Stimulated activated CD8-positive, alpha-beta memory T cell treated with anti-CD3 and anti-CD28 coated beads, Interleukin-4, amount 100 ng/mL, for 48 hours (primary cell): ENCODE measurements around the gene SIGLEC15.
A peak's percentile ranks its signal among the peaks of the same experiment; 100 is the strongest.
"Not testable (repeated sequence)": the region's sequence is repeated elsewhere in the genome, so short reads cannot be mapped to it uniquely, and the experiment has no call there.

Experiments used
- DNase-seq: peaks from one replicate; pipeline ENCODE4 v3.0.0-alpha.2; 2020

Gene SIGLEC15, protein sequence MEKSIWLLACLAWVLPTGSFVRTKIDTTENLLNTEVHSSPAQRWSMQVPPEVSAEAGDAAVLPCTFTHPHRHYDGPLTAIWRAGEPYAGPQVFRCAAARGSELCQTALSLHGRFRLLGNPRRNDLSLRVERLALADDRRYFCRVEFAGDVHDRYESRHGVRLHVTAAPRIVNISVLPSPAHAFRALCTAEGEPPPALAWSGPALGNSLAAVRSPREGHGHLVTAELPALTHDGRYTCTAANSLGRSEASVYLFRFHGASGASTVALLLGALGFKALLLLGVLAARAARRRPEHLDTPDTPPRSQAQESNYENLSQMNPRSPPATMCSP

GRCh38 chr18:45825258-45826044, at the start of gene SIGLEC15:
TSS of gene SIGLEC15 (plus strand) at chr18:45825675. CDS start at chr18:45825729, 54 bp downstream.
- DNase-seq, result no peak

DNA sequence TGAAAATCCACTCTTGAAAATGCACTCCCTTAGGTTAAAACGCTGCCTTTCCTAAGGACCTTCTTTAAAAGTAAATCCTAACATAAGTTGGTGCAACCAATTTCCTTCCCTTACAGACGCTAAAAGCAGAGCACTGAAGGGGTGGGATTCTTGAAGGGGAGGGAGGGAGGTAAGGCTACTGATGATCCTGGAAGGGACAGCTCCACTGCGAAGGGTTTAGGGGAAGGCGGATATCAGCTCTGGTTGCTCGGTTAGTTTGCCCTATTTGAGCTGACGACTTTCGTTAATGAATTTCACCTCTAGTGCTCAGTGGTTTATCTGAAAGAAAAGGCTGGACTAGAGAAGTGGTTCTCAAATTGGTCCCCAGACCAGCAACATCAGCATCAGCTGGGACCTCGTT, 49.7 kb upstream of the SIGLEC15 start:
- DNase-seq, result no peak

GRCh38 chr18:45777393-45777792, 48.1 kb upstream of the SIGLEC15 start:
- DNase-seq, result no peak

DNA sequence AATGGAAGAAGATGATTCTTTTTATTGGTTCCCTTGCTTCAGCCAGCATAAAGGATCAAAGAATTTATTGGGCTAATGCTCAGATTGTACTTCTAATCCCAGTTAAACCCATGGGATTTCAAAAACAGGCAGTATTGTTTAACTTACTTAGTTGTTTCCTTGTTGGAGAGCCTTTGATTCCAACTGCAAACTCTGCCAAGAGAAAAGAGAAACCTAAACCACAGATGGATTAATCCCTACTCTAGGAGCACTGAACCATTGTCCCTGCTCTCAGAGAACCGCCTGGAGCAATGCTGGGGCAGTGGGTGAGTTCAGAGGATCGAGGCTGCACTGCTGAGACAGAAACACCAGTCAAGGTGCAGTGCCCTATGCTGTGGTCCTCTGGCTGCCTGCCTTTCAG, 44.9 kb upstream of the SIGLEC15 start:
- DNase-seq, result no peak

GRCh38 chr18:45782662-45783061, 42.8 kb upstream of the SIGLEC15 start:
- DNase-seq, result no peak

GRCh38 chr18:45783097-45784075, 42.1 kb upstream of the SIGLEC15 start:
- DNase-seq, result no peak

DNA sequence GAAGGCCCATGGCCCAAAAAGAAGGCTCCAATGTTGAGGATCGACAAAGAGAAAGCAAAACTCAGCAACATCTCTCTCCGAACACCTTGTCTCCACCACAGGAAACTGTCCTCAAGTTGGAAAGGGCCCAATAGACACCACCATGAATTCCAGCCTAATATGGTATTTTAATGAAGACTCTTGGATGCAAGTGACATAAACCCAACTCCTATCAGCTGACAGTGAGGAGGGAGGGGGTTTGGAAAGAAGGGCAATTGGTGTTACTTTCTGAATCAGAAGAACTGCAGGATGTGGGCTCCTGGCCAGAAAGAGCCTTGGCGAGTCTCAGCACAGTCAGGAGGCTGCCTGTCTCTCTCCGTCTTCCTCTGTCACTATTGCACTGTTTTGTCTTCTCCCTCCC, 40.3 kb upstream of the SIGLEC15 start:
- no peak for DNase-seq

- no peak for DNase-seq
These were observed 38.5 kb upstream of the SIGLEC15 start for GRCh38 chr18:45786941-45787340.

DNA sequence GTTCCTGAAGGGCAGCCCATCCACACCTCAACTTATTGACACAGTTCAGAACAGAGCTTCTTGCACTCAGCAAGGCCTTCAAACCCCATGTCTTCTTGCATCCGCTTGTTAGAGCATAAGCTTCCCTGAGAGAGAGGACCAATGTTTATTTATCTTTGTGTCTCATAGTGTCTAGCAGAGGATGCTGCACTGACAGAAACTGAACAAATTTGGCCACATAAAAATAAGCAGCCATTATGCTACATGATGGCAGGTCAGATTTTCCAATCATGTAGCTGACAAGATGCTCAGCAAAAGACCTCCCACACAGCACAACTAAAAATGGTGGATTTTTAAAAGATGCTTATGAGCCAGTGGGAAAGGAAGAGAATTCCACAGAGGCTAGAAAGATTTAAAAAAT, 38.1 kb upstream of the SIGLEC15 start:
- no peak for DNase-seq

- no peak for DNase-seq
These were observed 36.6 kb upstream of the SIGLEC15 start for GRCh38 chr18:45788861-45789260.

DNA sequence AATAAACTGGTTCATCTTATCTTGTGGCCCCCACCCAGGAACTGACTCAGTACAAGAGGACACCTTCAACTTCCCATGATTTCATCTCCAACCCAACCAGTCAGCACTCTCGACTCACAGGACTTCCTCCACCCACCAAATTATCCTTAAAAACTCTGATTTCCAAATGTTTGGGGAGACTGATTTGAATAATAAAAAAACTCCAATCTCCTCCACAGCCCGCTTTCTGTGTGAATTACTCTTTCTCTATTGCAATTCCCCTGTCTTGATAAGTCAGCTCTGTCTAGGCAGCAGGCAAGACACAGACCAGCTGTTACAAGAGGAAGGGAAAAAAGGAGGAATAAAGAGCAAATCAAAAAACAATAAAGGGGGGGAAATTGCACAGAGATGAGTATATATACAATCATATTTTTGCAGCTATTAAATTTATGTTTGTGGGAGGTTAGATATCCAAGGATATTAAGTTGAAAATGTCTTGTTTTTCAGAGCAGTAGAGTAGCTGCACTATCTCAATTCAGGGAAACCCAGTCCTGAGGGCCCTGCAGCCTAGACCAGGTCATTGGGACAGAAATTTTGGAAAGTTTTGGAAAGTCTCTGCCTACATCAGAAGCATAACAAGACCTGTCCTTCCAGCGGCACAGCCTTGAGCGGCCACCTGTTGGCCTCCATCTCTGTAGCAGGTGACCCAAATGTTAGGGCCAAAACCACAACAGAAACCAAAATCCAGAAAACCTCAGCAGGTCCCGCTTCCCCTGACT, 32.8 kb upstream of the SIGLEC15 start:
- DNase-seq, result no peak

- no peak for DNase-seq
These were observed 32.1 kb upstream of the SIGLEC15 start for GRCh38 chr18:45793264-45793965.

DNA sequence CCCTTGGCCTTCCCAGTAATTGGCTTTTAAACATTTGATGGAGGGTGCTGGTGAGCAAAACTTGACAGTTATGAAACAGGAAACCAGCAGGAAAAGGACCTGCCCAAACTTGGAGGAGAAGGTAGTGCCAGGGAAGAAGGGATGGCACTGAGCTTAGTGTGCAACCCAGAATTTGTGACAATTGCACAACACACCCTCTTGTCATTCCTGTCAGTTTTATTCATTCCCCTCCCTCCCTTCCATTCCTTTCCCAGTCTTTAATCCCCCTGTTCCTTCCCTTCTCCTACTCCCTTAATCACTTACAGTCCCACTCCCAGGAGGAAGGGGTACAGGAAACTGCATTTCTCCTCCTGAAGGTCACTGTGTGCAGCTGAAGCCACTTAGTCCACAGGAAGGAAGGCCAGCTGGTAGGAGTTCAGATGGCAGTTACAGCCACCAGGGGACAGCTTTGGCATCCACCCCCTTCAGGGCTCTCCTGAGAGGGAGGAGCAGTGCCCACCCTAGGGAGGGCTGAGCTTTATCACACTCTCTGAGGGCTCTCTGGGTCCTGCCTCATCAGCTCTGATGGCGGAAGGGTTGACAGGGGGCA, 24.0 kb upstream of the SIGLEC15 start:
- no peak for DNase-seq

GRCh38 chr18:45802814-45803492, 22.5 kb upstream of the SIGLEC15 start:
- DNase-seq, result peak; percentile 31

DNA sequence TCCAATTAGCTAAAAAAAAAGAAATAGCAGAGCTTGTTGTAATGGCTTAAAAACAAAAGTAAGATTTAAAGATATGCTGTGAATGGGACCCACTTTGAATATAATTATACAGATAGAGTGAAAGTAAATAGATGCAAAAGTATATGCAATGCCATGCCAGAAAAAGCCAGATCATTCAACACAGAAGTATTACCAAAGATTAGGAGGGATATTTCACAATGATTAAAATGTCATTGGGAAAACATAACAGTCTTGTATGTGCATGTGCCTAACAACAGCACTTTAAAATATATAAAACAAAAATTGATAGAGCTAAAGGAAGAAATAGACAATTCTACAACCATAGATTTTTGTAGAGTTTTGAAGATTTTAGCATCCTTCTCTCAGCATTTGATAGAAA, 19.9 kb upstream of the SIGLEC15 start:
- no peak for DNase-seq

DNA sequence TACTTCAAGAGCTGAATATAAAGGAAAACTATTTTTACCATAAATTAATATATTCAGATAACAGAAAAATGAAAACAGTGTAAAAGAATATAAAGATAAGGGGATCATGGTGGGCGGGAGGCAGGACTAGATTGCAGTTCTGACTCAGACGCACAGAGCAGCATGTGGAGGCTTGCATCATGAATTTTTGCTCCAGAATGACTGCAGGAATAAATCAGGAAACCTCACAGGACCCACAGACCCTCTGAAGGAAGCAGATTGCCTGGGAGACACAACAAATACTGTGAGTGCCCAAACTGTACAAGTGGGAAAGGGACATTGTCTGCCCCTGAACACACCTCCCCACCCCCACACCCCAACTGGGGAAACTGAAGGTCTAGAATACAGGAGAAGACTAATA, 19.2 kb upstream of the SIGLEC15 start:
- no peak for DNase-seq

- peak; percentile 55 for DNase-seq
These were observed 18.3 kb upstream of the SIGLEC15 start for GRCh38 chr18:45807144-45807543.

- DNase-seq, result not testable (repeated sequence)
These were observed 10.7 kb upstream of the SIGLEC15 start for GRCh38 chr18:45814733-45815132.

GRCh38 chr18:45817543-45817942, 7.9 kb upstream of the SIGLEC15 start:
- DNase-seq, result no peak

GRCh38 chr18:45818765-45819164, 6.7 kb upstream of the SIGLEC15 start:
- not testable (repeated sequence) for DNase-seq
